Neural cell (in vitro differentiated cells): Measurements from ENCODE around the gene HNF1B. TPM values are rescaled to one million over a fixed set of nuclear protein-coding genes. Genes with fewer than 3 reads are reported as not detected.

Experiments used
- H2AFZ ChIP-seq: fragments of 200-600, 300-800 bp; sonication (generic), shearing (Covaris generic); 2 replicates; pipeline ENCODE4 v1.6.0; 2014; ENCODE audit warnings: low read depth, mild to moderate bottlenecking, antibody characterized with exemption, low read length, moderate library complexity
- H3F3A ChIP-seq: fragments of 200-600 bp; shearing (Covaris generic); 2 replicates; pipeline ENCODE4 v1.6.1; 2016; ENCODE audit warnings: mild to moderate bottlenecking, moderate library complexity, mixed read lengths, antibody characterized with exemption, low read length; ENCODE audit not compliant: insufficient read depth, poor library complexity, severe bottlenecking
- H3K27ac ChIP-seq: fragments of 200-600, 300-800 bp; sonication (generic), shearing (Covaris generic); 2 replicates; pipeline ENCODE4 v1.5.1; 2014; ENCODE audit warnings: mild to moderate bottlenecking, low read length, moderate library complexity
- H3K27me3 ChIP-seq: fragments of 300-800, 200-600 bp; sonication (generic), shearing (Covaris generic); 2 replicates; pipeline ENCODE4 v1.6.0; 2014; ENCODE audit warnings: mild to moderate bottlenecking, low read depth, low read length, moderate library complexity; ENCODE audit not compliant: insufficient read depth
- H3K36me3 ChIP-seq: fragments of 300-800, 200-600 bp; sonication (generic), shearing (Covaris generic); 2 replicates; pipeline ENCODE4 v1.5.1; 2014; ENCODE audit warnings: mild to moderate bottlenecking, antibody characterized with exemption, low read length, moderate library complexity; ENCODE audit not compliant: insufficient read depth
- H3K4me2 ChIP-seq: fragments of 300-800, 200-600 bp; sonication (generic), shearing (Covaris generic); 2 replicates; pipeline ENCODE4 v1.6.0; 2014; ENCODE audit warnings: mild to moderate bottlenecking, low read length
- H3K4me3 ChIP-seq: fragments of 300-800, 200-600 bp; sonication (generic), shearing (Covaris generic); 2 replicates; pipeline ENCODE4 v1.5.1; 2014; ENCODE audit warnings: mild to moderate bottlenecking, low read length, moderate library complexity
- H3K79me2 ChIP-seq: fragments of 200-600 bp; shearing (Covaris generic); replicated peaks from 2 replicates; pipeline ENCODE4 v1.6.0; 2014; ENCODE audit warnings: mild to moderate bottlenecking, low read length, moderate library complexity; ENCODE audit not compliant: insufficient read depth
- H3K9ac ChIP-seq: fragments of 300-800, 200-600 bp; sonication (generic), shearing (Covaris generic); 2 replicates; pipeline ENCODE4 v1.6.1; 2016; ENCODE audit warnings: mild to moderate bottlenecking, low read length, mixed read lengths
- H3K9me2 ChIP-seq: fragments of 200-600 bp; shearing (Covaris generic); 2 replicates; pipeline ENCODE4 v1.6.1; 2016; ENCODE audit warnings: mild to moderate bottlenecking, low read length, mixed read lengths; ENCODE audit not compliant: insufficient read depth
- H3K9me3 ChIP-seq: fragments of 200-600, 300-800 bp; sonication (generic), shearing (Covaris generic); 2 replicates; pipeline ENCODE4 v1.6.1; 2016; ENCODE audit warnings: mild to moderate bottlenecking, mixed run types, low read length, moderate library complexity, mixed read lengths
- H4K20me1 ChIP-seq: fragments of 200-600 bp; shearing (Covaris generic); 2 replicates; pipeline ENCODE4 v1.6.1; 2016; ENCODE audit warnings: mild to moderate bottlenecking, mixed run types; ENCODE audit not compliant: insufficient read depth
- EP300 ChIP-seq: fragments of 450-650 bp; conservative IDR thresholded peaks from 2 replicates; pipeline ENCODE4 v1.6.1; 2014; ENCODE audit warnings: antibody characterized with exemption, mild to moderate bottlenecking, moderate library complexity; ENCODE audit not compliant: poor library complexity, severe bottlenecking
- EZH2 ChIP-seq: fragments of 200-600, 300-800 bp; shearing (Covaris generic), sonication (generic); IDR thresholded peaks from 2 replicates; pipeline ENCODE4 v1.6.1; 2014; ENCODE audit warnings: antibody characterized with exemption, low read length, borderline replicate concordance, mild to moderate bottlenecking; ENCODE audit not compliant: insufficient read depth, poor library complexity, severe bottlenecking
- MXI1 ChIP-seq: fragments of 450-650 bp; conservative IDR thresholded peaks from 2 replicates; pipeline ENCODE4 v1.6.1; 2014; ENCODE audit warnings: antibody characterized with exemption, mild to moderate bottlenecking; ENCODE audit not compliant: poor library complexity, severe bottlenecking
- POLR2AphosphoS5 ChIP-seq: IDR thresholded peaks from 2 replicates; pipeline ENCODE4 v1.6.1; 2012
- RAD21 ChIP-seq: fragments of 450-650 bp; conservative IDR thresholded peaks from 2 replicates; pipeline ENCODE4 v1.6.1; 2014; ENCODE audit warnings: antibody characterized with exemption, mild to moderate bottlenecking, moderate library complexity
- SMC3 ChIP-seq: fragments of 450-650 bp; conservative IDR thresholded peaks from 2 replicates; pipeline ENCODE4 v1.6.1; 2014; ENCODE audit warnings: antibody characterized with exemption, mild to moderate bottlenecking, moderate library complexity; ENCODE audit not compliant: poor library complexity
- TAF1 ChIP-seq: IDR thresholded peaks from 2 replicates; pipeline ENCODE4 v1.6.1; 2012; ENCODE audit warnings: low read depth
- polyA plus RNA-seq: library from polyadenylated mRNA; depleted of rRNA; stranded (reverse); fragments of >200 nt; gene quantifications from 2 replicates; pipeline ENCODE4 v1.2.3, GENCODE V29; 2014
- TF ChIP-seq, protein P1 (sequence below): IDR thresholded peaks from 2 replicates; pipeline ENCODE4 v1.6.1; 2012; ENCODE audit warnings: borderline replicate concordance
- TF ChIP-seq, protein P2 (sequence below): fragments of 450-650 bp; IDR thresholded peaks from 2 replicates; pipeline ENCODE4 v1.5.1; 2014; ENCODE audit warnings: antibody characterized with exemption, mild to moderate bottlenecking, moderate library complexity; ENCODE audit not compliant: poor library complexity, severe bottlenecking

HNF1B gene
- polyA plus RNA-seq, 1 donor from 2014 or later = not detected

DNA sequence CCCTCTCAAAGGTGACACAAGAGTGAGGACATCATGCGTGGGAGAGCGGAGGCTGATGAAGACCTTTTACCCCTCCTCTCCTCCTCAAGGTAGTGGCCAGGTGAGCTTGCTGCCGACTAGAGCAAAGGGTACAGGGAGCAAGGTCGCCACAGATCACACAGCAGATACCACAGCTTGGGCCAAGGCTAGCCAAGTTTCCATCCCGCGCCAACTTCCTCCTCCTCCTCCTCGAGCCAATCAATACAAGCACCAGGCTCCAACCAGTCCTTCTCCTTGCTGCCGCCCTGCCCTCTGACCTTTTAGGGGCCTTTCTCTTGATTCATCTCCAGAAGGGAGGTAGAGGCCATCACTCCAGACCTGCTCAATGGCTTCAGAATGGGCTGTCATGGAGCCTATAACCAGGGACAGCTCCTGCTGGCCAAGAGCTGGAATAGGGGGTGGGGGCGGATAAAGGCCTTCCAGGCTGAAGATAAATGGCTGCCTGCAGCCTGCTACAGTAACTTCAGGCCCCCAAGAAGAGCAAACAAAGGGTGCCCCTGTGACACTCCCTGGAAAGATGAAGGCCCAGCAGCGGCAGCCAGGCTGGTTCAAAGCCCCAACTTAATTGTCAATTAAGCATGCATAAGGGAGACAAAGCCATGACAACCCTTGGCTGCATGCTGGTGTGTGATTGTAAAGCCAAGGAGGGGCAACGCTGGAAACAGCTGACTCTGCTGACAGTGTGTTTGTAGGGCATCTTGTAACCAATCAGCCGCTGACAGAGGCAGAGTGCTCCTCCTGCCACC, 17.8 kb downstream of the HNF1B start:
- Histone ChIP-seq H3F3A (no peaks in the 10 kb centered on the region), H3K9me3 (no peaks in the 10 kb centered on the region), H3K79me2 (no peaks in the 10 kb centered on the region), H4K20me1 (no peaks in the 10 kb centered on the region), H3K9me2 (no peaks in the 10 kb centered on the region), H3K4me2 (no peak overlapping the region), H3K36me3 (no peaks in the 10 kb centered on the region), H3K27me3 (no peaks in the 10 kb centered on the region), H3K27ac (no peak overlapping the region), H3K9ac (no peak overlapping the region), H2AFZ (no peak overlapping the region), H3K4me3 (no peak overlapping the region)
- TF ChIP-seq TAF1 (no peak), RAD21 (no peak), EP300 (no peak), POLR2AphosphoS5 (no peak), MXI1 (no peak), EZH2 (no peak), SMC3 (no peak)
- TF ChIP-seq, protein P1, sequence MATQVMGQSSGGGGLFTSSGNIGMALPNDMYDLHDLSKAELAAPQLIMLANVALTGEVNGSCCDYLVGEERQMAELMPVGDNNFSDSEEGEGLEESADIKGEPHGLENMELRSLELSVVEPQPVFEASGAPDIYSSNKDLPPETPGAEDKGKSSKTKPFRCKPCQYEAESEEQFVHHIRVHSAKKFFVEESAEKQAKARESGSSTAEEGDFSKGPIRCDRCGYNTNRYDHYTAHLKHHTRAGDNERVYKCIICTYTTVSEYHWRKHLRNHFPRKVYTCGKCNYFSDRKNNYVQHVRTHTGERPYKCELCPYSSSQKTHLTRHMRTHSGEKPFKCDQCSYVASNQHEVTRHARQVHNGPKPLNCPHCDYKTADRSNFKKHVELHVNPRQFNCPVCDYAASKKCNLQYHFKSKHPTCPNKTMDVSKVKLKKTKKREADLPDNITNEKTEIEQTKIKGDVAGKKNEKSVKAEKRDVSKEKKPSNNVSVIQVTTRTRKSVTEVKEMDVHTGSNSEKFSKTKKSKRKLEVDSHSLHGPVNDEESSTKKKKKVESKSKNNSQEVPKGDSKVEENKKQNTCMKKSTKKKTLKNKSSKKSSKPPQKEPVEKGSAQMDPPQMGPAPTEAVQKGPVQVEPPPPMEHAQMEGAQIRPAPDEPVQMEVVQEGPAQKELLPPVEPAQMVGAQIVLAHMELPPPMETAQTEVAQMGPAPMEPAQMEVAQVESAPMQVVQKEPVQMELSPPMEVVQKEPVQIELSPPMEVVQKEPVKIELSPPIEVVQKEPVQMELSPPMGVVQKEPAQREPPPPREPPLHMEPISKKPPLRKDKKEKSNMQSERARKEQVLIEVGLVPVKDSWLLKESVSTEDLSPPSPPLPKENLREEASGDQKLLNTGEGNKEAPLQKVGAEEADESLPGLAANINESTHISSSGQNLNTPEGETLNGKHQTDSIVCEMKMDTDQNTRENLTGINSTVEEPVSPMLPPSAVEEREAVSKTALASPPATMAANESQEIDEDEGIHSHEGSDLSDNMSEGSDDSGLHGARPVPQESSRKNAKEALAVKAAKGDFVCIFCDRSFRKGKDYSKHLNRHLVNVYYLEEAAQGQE = no peak
- TF ChIP-seq, protein P2, sequence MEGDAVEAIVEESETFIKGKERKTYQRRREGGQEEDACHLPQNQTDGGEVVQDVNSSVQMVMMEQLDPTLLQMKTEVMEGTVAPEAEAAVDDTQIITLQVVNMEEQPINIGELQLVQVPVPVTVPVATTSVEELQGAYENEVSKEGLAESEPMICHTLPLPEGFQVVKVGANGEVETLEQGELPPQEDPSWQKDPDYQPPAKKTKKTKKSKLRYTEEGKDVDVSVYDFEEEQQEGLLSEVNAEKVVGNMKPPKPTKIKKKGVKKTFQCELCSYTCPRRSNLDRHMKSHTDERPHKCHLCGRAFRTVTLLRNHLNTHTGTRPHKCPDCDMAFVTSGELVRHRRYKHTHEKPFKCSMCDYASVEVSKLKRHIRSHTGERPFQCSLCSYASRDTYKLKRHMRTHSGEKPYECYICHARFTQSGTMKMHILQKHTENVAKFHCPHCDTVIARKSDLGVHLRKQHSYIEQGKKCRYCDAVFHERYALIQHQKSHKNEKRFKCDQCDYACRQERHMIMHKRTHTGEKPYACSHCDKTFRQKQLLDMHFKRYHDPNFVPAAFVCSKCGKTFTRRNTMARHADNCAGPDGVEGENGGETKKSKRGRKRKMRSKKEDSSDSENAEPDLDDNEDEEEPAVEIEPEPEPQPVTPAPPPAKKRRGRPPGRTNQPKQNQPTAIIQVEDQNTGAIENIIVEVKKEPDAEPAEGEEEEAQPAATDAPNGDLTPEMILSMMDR = no peak

DNA sequence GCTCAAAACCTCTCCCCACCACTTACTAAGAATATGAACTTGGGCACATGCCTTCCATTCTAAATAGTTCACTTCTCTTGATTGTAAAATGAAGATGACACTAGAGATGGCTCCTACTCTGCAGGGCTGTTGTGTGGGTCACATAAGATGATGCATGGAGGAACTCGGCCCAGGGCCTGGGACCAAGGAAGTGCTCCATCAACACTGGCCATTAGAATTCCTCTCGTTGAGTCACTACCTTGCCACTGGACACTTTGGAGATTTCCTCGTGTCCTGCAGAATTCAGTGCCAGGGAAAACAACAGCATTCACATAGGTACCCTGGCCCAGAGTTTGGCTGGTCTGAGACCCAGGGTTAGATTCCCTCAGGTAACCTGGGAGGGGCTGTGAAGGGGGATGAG, 18.6 kb downstream of the HNF1B start:
- Histone ChIP-seq H3K9me3 (no peaks in the 10 kb centered on the region), H3K36me3 (no peaks in the 10 kb centered on the region), H3K4me3 (no peak overlapping the region), H3F3A (no peaks in the 10 kb centered on the region), H3K9ac (no peak overlapping the region), H3K27ac (no peak overlapping the region), H3K4me2 (no peak overlapping the region), H3K79me2 (no peaks in the 10 kb centered on the region), H3K9me2 (no peaks in the 10 kb centered on the region), H2AFZ (no peak overlapping the region), H3K27me3 (no peaks in the 10 kb centered on the region), H4K20me1 (no peaks in the 10 kb centered on the region)
- no peak for TF ChIP-seq RAD21
- TF ChIP-seq, protein P1 = no peak
